Testis (tissue), 2 donors: Measurements from ENCODE around the gene KIF9.

Experiments
- CTCF ChIP-seq, 3 experiments: fragments of 450-650 bp in 2 of 3; fragments of 200-600 bp in 1 of 3; sonication (generic) in 1 of 3; IDR thresholded peaks; one replicate each; pipeline ENCODE4 v1.5.1; 2016 to 2019; ENCODE audit warnings: antibody characterized with exemption in 3 of 3, mild to moderate bottlenecking in 2 of 3, moderate library complexity in 1 of 3
- POLR2A ChIP-seq: fragments of 450-650 bp; IDR thresholded peaks from one replicate; pipeline ENCODE4 v1.6.1; 2017; ENCODE audit warnings: antibody characterized with exemption, mild to moderate bottlenecking, moderate library complexity

DNA sequence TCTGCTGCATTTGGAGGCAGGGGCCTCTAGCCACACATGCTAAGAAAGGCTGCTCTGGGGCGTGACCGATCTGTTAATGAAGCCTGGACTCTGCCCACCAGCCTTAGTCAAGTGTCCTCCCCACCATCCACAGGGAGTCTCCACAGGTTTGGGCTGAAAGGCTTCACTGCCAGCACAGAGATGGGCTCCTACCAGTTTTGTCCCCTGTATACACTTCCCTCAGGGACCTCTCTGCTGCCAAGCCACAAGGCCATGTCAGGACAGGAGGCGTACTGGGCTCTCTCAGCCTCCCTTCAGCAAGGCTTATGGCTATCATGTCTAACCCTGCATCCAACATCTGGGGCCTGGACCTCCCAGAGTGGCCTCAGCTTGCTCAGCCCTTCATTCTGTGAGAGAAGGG is 23.5 kb downstream of the KIF9 start:
- TF ChIP-seq CTCF (IDR thresholded peaks at IDR 0.05) (no peak), POLR2A (no peak)
